Ovary (tissue), 9 donors: ENCODE measurements around the gene SLC20A1. TPM values are rescaled to one million over a fixed set of nuclear protein-coding genes. Genes with fewer than 3 reads are reported as not detected.

Experiments
- DNase-seq, 5 donors: peaks; one replicate each; pipeline ENCODE4 v3.0.0-alpha.2; 2019 to 2020
- H3K27ac ChIP-seq, 2 donors: fragments of 200-600 bp; one replicate each; pipeline versions ENCODE4 v1.5.1 to v1.8.0; 2019 to 2022
- H3K27me3 ChIP-seq: fragments of 200-600 bp; one replicate; pipeline ENCODE4 v1.8.0; 2022
- H3K36me3 ChIP-seq: fragments of 200-600 bp; sonication (generic); one replicate; pipeline ENCODE4 v1.5.1; 2019
- H3K4me1 ChIP-seq: one replicate; pipeline ENCODE4 v1.8.1; 2013; ENCODE audit warnings: mild to moderate bottlenecking, moderate library complexity; ENCODE audit not compliant: insufficient read depth
- H3K4me3 ChIP-seq: fragments of 200-600 bp; sonication (generic); one replicate; pipeline ENCODE4 v1.5.1; 2017
- H3K9me3 ChIP-seq, 2 donors: fragments of 200-600 bp in 1 of 2; sonication (generic) in 1 of 2; one replicate each; pipeline versions ENCODE4 v1.5.1 to v1.8.1; 2013 to 2019; ENCODE audit warnings: mild to moderate bottlenecking in 1 of 2, moderate library complexity in 1 of 2
- CTCF ChIP-seq, 3 donors: fragments of 450-650 bp in 2 of 3; fragments of 200-600 bp in 1 of 3; IDR thresholded peaks; one replicate each; pipeline versions ENCODE4 v1.5.1 to v1.8.0; 2016 to 2022; ENCODE audit warnings: antibody characterized with exemption in 3 of 3, mild to moderate bottlenecking in 1 of 3
- EP300 ChIP-seq: sonication (generic); formaldehyde crosslinking; IDR thresholded peaks from one replicate; pipeline ENCODE4 v1.6.1; 2017; ENCODE audit warnings: antibody characterized with exemption
- POLR2A ChIP-seq: fragments of 450-650 bp; IDR thresholded peaks from one replicate; pipeline ENCODE4 v1.6.1; 2017; ENCODE audit warnings: antibody characterized with exemption, mild to moderate bottlenecking, moderate library complexity
- WGBS, 3 donors: extraction: QIAGEN DNeasy Blood & Tissue Kit in 1 of 3; methylation state at CpG; one replicate each; pipeline versions ENCODE4 v1.1.5 to v1.1.7; 2013 to 2017; 5-methylcytosine and 5-hydroxymethylcytosine counted together
- intact Hi-C, 4 donors: fragments of 100-400 bp; cut with DNase I; formaldehyde crosslinking; loops; one replicate each; pipeline versions ENCODE4 v1.11.0 to v1.15.1; 2022 to 2023
- polyA plus RNA-seq, 2 donors: library from polyadenylated mRNA; stranded (reverse); fragments of 200-250 nt in 1 of 2; fragments of 350-450 nt in 1 of 2; fragmentation: Illumina TruSeq in 1 of 2; extraction: RNeasy Lipid Tissue Mini Kit (QIAGEN cat#74804) in 1 of 2; gene quantifications; one replicate each; pipeline ENCODE4 v1.2.3, GENCODE V29; 2013 to 2014
- total RNA-seq, 7 donors: library from RNA; depleted of rRNA in 2 of 7; stranded (reverse); fragments of >200 nt in 2 of 7; fragmentation: NEBNext Ultra II Directional in 3 of 7; extraction: Animal tissue kit (Norgen Biotek cat#: 25700) in 3 of 7; gene quantifications; one replicate each; pipeline versions ENCODE4 v1.1.0 to v1.2.4, GENCODE V29; 2016 to 2023
- donor health status: DM: no; HTN: no; CAD: no; lungs with moderate emphysema.
- donor health status: DM: no; HTN: no; CAD: no.
- donor health status: Bipolar disorder and iron deficiency.
- donor health status: DM: yes; HTN: yes; CAD: no.
- donor health status: DM: no; HTN: no; CAD: no.
- donor health status: DM: yes; HTN: yes; CAD: no.

SLC20A1 gene
- total and polyA plus RNA-seq, 9 donors = 8.2 to 49.9 (median 19.9) TPM

GRCh38 chr2:112712465-112712864 lies 66.7 kb downstream of the SLC20A1 start:
- Histone ChIP-seq H3K4me3 (no peak overlapping the region), H3K9me3 (no peaks in the 10 kb centered on the region), H3K27me3 (no peaks in the 10 kb centered on the region), H3K27ac (no peak overlapping the region), H3K4me1 (no peaks in the 10 kb centered on the region), H3K36me3 (no peaks in the 10 kb centered on the region)
- 71 to 80% (median 77%) methylated on average over 3 of the region's 3 CpGs for WGBS, 3 donors
- no peak for TF ChIP-seq CTCF (IDR thresholded peaks at IDR 0.05)
- no peak for TF ChIP-seq EP300
- TF ChIP-seq POLR2A = no peak
- intact Hi-C loops = no loop called here
- no peak for DNase-seq

- Histone ChIP-seq H3K9me3 (no peaks in the 10 kb centered on the region), H3K27me3 (no peaks in the 10 kb centered on the region), H3K4me3 (no peak overlapping the region), H3K4me1 (no peaks in the 10 kb centered on the region), H3K27ac (no peak overlapping the region), H3K36me3 (no peaks in the 10 kb centered on the region)
- intact Hi-C loops = no loop called here
- no peak for DNase-seq
- TF ChIP-seq CTCF (IDR thresholded peaks at IDR 0.05) (no peak), POLR2A (no peak), EP300 (no peak)
- 12 to 20% (median 15%) methylated on average over 17 of the region's 17 CpGs for WGBS, 3 donors
These were observed 67.3 kb downstream of the SLC20A1 start for GRCh38 chr2:112712903-112713584.

Other genes with a start within 250 kb of the SLC20A1 start
- 10 to 100 TPM; 10.8 to 23.5 (median 16.8) TPM for gene RGPD8, start 212.3 kb upstream of the SLC20A1 start, total RNA-seq
- 1 to 10 TPM in 1 of 2 donors, under 1 TPM in 1; 0.70 to 3.3 TPM for gene RGPD8, start 212.3 kb upstream of the SLC20A1 start, polyA plus RNA-seq
- gene TTL, start 163.8 kb upstream of the SLC20A1 start, total RNA-seq = 10 to 100 TPM in 6 of 7 donors, 1 to 10 TPM in 1; 3.7 to 23.6 (median 18.3) TPM
- 10 to 100 TPM in 1 of 2 donors, 1 to 10 TPM in 1; 5.8 to 22.4 TPM for gene TTL, start 163.8 kb upstream of the SLC20A1 start, polyA plus RNA-seq
- gene POLR1B, start 103.5 kb upstream of the SLC20A1 start, total RNA-seq = 10 to 100 TPM in 6 of 7 donors, 1 to 10 TPM in 1; 7.9 to 29.9 (median 18.9) TPM
- gene POLR1B, start 103.5 kb upstream of the SLC20A1 start, polyA plus RNA-seq = 10 to 100 TPM in 1 of 2 donors, 1 to 10 TPM in 1; 5.6 to 25.8 TPM
- 10 to 100 TPM; 14.2 to 28.6 (median 22.2) TPM for gene CHCHD5, start 61.3 kb upstream of the SLC20A1 start, total RNA-seq
- gene CHCHD5, start 61.3 kb upstream of the SLC20A1 start, polyA plus RNA-seq = 10 to 100 TPM in 1 of 2 donors, 1 to 10 TPM in 1; 1.7 to 26.0 TPM
- gene NT5DC4, start 75.1 kb downstream of the SLC20A1 start, total RNA-seq = not detected
- gene NT5DC4, start 75.1 kb downstream of the SLC20A1 start, polyA plus RNA-seq = not detected
- 1 to 10 TPM in 1 of 7 donors, under 1 TPM in 3, not detected in 3; 0.11 to 1.4 (median 0.14) TPM for gene CKAP2L, start 118.7 kb downstream of the SLC20A1 start, total RNA-seq
- 1 to 10 TPM in 1 of 2 donors, under 1 TPM in 1; 0.15 to 1.3 TPM for gene CKAP2L, start 118.7 kb downstream of the SLC20A1 start, polyA plus RNA-seq
- gene IL1A, start 138.6 kb downstream of the SLC20A1 start, total RNA-seq = under 1 TPM in 4 of 7 donors, not detected in 3; 0.10 to 0.69 (median 0.20) TPM
- under 1 TPM in 1 of 2 donors, not detected in 1; 0.07 TPM for gene IL1A, start 138.6 kb downstream of the SLC20A1 start, polyA plus RNA-seq
- 1 to 10 TPM in 6 of 7 donors, not detected in 1; 1.5 to 5.2 (median 2.3) TPM for gene IL1B, start 190.8 kb downstream of the SLC20A1 start, total RNA-seq
- 1 to 10 TPM in 1 of 2 donors, under 1 TPM in 1; 0.39 to 2.7 TPM for gene IL1B, start 190.8 kb downstream of the SLC20A1 start, polyA plus RNA-seq